GM06990 (cell line): ENCODE measurements around the gene RMP24.
"Not testable (repeated sequence)": the region's sequence is repeated elsewhere in the genome, so short reads cannot be mapped to it uniquely, and the experiment has no call there.

Source experiments
- DNase-seq: peaks from one replicate; pipeline ENCODE4 v3.0.0-alpha.2; 2011; ENCODE audit not compliant: insufficient read length; ENCODE audit errors: extremely low read depth
- H3K27me3 ChIP-seq: replicated peaks from 2 replicates; pipeline ENCODE4 v1.6.0; 2011; ENCODE audit warnings: low read length; ENCODE audit not compliant: control insufficient read depth, insufficient read depth
- H3K36me3 ChIP-seq: 2 replicates; pipeline ENCODE4 v1.5.1; 2011; ENCODE audit warnings: low read length; ENCODE audit not compliant: control insufficient read depth, insufficient read depth
- H3K4me3 ChIP-seq: replicated peaks from 2 replicates; pipeline ENCODE4 v1.5.1; 2011; ENCODE audit warnings: low read depth, mild to moderate bottlenecking, control low read depth, low read length
- TF ChIP-seq, protein P1 (sequence below): IDR thresholded peaks from 2 replicates; pipeline ENCODE4 v1.5.1; 2011; ENCODE audit warnings: low read length, control low read depth, mild to moderate bottlenecking, inconsistent platforms; ENCODE audit not compliant: insufficient read depth, poor library complexity, severe bottlenecking

Gene RMP24

DNA sequence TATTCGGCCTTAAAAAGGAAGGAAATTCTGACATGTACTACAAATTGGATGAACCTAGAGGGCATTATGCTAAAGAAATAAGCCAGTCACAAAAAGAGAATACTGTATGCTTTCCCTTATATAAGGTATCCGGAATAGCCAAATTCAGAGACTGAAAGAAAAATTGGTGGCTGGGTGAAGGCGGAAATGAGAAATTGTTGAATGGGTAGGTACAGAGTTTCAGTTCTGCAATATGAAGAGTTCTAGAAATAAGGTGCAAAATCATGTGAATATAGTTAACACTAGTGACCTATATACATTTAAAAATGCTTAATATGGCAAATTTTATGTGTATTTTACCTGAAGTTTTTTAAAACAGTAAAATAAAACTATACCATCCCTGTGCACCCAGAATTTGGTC lies 43.1 kb downstream of the RMP24 start:
- Histone ChIP-seq H3K4me3 (no peak overlapping the region), H3K36me3 (no peaks in the 10 kb centered on the region), H3K27me3 (no peaks in the 10 kb centered on the region)
- DNase-seq, result peak; percentile 24
- TF ChIP-seq, protein P1, sequence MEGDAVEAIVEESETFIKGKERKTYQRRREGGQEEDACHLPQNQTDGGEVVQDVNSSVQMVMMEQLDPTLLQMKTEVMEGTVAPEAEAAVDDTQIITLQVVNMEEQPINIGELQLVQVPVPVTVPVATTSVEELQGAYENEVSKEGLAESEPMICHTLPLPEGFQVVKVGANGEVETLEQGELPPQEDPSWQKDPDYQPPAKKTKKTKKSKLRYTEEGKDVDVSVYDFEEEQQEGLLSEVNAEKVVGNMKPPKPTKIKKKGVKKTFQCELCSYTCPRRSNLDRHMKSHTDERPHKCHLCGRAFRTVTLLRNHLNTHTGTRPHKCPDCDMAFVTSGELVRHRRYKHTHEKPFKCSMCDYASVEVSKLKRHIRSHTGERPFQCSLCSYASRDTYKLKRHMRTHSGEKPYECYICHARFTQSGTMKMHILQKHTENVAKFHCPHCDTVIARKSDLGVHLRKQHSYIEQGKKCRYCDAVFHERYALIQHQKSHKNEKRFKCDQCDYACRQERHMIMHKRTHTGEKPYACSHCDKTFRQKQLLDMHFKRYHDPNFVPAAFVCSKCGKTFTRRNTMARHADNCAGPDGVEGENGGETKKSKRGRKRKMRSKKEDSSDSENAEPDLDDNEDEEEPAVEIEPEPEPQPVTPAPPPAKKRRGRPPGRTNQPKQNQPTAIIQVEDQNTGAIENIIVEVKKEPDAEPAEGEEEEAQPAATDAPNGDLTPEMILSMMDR, result no peak

DNA sequence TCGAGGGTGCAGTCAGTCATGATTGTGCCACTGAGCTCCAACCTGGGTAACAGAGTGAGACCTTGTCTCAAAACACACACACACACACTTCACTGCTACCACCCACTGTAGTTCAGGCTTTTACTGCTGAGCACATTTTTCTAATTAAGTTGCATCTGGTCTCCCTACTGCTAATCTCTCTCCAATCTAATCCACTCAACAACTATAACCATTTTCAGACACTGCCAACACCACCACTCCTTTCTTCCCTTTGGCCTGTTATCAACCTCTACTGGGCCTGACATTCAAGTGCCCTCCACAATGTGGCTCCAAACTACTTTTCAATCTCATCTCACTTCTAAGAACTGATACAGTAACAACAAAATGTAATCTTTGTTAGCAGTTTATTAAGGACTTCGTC lies 44.8 kb downstream of the RMP24 start:
- TF ChIP-seq, protein P1, result no peak
- Histone ChIP-seq H3K4me3 (no peak overlapping the region), H3K36me3 (no peaks in the 10 kb centered on the region), H3K27me3 (no peaks in the 10 kb centered on the region)
- DNase-seq, result no peak

DNA sequence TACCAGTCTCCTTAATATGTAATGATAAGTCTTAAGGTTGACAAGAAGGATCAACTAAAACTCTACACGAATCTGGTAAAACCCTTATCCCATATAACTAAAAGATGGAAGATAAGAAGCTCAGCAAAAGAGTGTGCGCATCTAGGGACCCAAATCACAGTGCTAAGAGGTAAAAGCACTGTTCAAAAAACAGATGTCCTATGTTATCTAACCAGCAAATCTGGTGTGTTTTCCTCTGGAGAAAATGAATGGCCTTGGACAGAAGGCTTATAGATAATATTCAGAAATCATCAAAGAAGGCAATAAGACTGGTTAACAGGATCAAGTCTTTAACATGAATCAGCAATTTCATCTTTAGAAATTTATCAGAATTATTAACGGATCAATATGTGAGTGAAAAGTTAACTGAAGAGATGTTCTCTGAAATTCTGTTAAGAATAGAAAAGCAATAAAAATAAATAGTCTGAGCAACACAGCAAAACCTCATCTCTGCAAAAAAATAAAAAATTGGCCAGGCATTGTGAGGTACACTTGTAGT lies 47.8 kb downstream of the RMP24 start:
- Histone ChIP-seq H3K4me3 (no peak overlapping the region), H3K27me3 (no peaks in the 10 kb centered on the region), H3K36me3 (no peaks in the 10 kb centered on the region; the same call in 1 of the 2 replicates)
- TF ChIP-seq, protein P1, result no peak
- DNase-seq, result no peak

DNA sequence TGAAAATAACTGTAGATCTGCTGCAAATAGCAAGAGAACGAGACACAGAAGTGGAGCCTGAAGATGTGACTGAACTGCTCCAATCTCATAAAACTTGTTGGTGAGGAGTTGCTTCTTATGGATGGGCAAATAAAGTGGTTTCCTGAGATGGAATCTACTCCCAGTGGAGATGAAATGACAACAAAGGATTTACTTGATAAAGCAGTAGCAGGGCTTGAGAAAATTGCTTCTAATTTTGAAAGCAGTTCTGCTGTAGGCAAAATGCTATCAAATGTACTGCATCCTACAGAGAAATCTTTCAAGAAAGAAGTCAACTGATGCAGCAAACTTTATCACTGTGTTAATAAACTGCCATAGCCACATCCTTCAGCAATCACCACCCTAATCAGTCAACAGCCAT lies 50.9 kb downstream of the RMP24 start:
- peaks cover 1% of the 10 kb centered on the region for H3K36me3 ChIP-seq
- H3K4me3 ChIP-seq, result no peak overlapping the region
- TF ChIP-seq, protein P1, result no peak

DNA sequence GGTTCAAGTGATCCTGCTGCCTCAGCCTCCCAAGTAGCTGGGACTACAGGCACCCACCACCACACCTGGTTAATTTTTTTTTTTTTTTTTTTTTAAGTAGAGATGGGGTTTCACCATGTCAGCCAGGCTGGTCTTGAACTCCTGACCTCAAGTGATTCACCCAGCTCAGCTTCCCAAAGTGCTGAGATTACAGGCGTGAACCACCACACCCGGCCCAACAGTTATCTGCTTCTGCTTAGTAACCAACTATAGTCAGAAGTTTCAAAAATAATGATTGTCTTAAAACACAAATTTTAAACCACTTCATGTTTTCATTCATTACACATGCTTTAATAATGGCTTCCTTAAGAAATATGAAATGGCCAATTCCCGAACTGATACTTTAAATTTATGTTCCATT lies 51.8 kb downstream of the RMP24 start:
- H3K36me3 ChIP-seq, DNase-seq: not testable (repeated sequence)

More for the DNA sequence above, 50.9 kb downstream of the RMP24 start:
- no peak for DNase-seq
- H3K27me3 ChIP-seq, result no peaks in the 10 kb centered on the region

DNA sequence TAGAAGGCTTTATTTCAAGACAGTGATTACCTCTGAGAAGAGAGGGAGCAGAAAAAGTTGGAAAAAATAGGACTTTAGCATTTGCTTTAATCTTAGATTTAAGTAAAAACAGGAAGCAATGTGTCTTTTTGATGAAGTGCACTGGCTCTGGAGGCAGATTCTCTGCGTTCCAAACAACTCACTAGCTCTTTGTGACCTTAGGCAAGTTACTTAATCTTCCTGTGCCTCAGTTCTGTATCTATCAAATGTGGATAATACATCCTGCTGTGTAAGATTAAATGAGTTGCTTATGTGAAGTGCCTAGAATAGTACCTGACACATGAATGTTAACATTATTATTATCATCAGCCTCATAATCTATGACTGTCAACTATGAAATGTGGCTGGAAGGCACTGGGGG lies 52.5 kb downstream of the RMP24 start:
- no peak for DNase-seq
- no peak overlapping the region for H3K4me3 ChIP-seq
- TF ChIP-seq, protein P1, result no peak
- H3K27me3 ChIP-seq, result no peaks in the 10 kb centered on the region
- peaks cover 1% of the 10 kb centered on the region for H3K36me3 ChIP-seq

More for the DNA sequence above, 51.8 kb downstream of the RMP24 start:
- not testable (repeated sequence) for H3K27me3 ChIP-seq, H3K4me3 ChIP-seq
